DMS 273 (cell line): Measurements from ENCODE around the gene RABGEF1.
"Not testable (repeated sequence)": the region's sequence is repeated elsewhere in the genome, so short reads cannot be mapped to it uniquely, and the experiment has no call there.

Source experiments
- DNase-seq: peaks from one replicate; lab custom pipeline; 2025; ENCODE audit not compliant: unreplicated experiment; lab: John Stamatoyannopoulos, UW

RABGEF1 gene

DNA sequence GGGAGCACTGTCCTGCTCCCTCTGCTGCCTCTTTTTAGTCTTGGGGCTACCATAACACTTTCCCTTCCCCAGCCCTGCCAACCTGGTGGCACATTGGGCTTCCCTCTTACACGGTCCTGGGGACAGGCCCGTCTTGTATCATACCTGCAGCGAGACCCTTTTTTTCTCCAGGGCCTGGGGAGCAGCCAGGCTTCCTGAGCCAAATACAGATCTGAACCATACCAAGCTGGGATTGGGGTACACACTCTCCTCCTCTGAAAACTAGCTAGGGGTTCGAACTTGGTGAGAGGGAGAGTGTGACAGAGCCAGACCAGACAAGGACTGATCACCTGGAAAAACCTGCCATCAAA lies 105.5 kb downstream of the RABGEF1 start:
- not testable (repeated sequence) for DNase-seq

- not testable (repeated sequence) for DNase-seq
Measured at GRCh38 chr7:66847523-66847855, 107.0 kb downstream of the RABGEF1 start.

- no peak for DNase-seq
Measured at GRCh38 chr7:66847879-66848790, 107.6 kb downstream of the RABGEF1 start.

- no peak for DNase-seq
Measured at GRCh38 chr7:66859339-66859738, 118.8 kb downstream of the RABGEF1 start.

- DNase-seq = no peak
Measured at GRCh38 chr7:66859794-66860645, 119.5 kb downstream of the RABGEF1 start.

- no peak for DNase-seq
Measured at GRCh38 chr7:66860767-66861166, 120.2 kb downstream of the RABGEF1 start.
